ENCODE measurements around the gene KYAT1.

Gene KYAT1

GRCh38 chr9:128835246-128836210 lies 46.2 kb downstream of the KYAT1 start:
- no peak for DNase-seq

- DNase-seq, result no peak
Observed at GRCh38 chr9:128833696-128834095, 48.1 kb downstream of the KYAT1 start.

GRCh38 chr9:128829477-128830251 lies 52.1 kb downstream of the KYAT1 start, which contains the start of gene SPOUT1:
Gene SPOUT1, minus strand, starts transcription at chr9:128829794. Its CDS starts 14 bp downstream, at chr9:128829780.
- DNase-seq, result peak; percentile 96

- DNase-seq, result no peak
Observed at GRCh38 chr9:128828719-128829452, 52.9 kb downstream of the KYAT1 start.

GRCh38 chr9:128828267-128828666 lies 53.5 kb downstream of the KYAT1 start:
- DNase-seq, result no peak

- no peak for DNase-seq
Observed at GRCh38 chr9:128825923-128826700, 55.6 kb downstream of the KYAT1 start.

- no peak for DNase-seq
Observed at GRCh38 chr9:128824911-128825310, 56.8 kb downstream of the KYAT1 start.

- no peak for DNase-seq
Observed at GRCh38 chr9:128823903-128824406, 57.8 kb downstream of the KYAT1 start.

GRCh38 chr9:128823362-128823902 lies 58.3 kb downstream of the KYAT1 start:
- DNase-seq, result no peak

- no peak for DNase-seq
Observed at GRCh38 chr9:128822407-128823042, 59.2 kb downstream of the KYAT1 start.

GRCh38 chr9:128821584-128822406 lies 60.0 kb downstream of the KYAT1 start:
- no peak for DNase-seq

GRCh38 chr9:128820665-128821583 lies 60.8 kb downstream of the KYAT1 start:
- DNase-seq, result no peak

GRCh38 chr9:128819716-128820664 lies 61.8 kb downstream of the KYAT1 start:
- peak; percentile 19 for DNase-seq

- peak; percentile 39 for DNase-seq
Observed at GRCh38 chr9:128818839-128819715, 62.7 kb downstream of the KYAT1 start.

- DNase-seq, result peak; percentile 98
Observed at GRCh38 chr9:128818099-128818838, 63.5 kb downstream of the KYAT1 start, which contains the start of gene ENDOG. Gene ENDOG, plus strand, starts transcription at chr9:128818500. Its CDS starts 185 bp downstream, at chr9:128818685.

GRCh38 chr9:128810873-128811272 lies 70.9 kb downstream of the KYAT1 start:
- no peak for DNase-seq

Measured in midbrain (tissue), 1 donor.